HG02885 (cell line): ENCODE data around the gene PAK4.
"Not testable (repeated sequence)": the region's sequence is repeated elsewhere in the genome, so short reads cannot be mapped to it uniquely, and the experiment has no call there.

Source experiments
- ATAC-seq: cut with Tn5 transposase; IDR thresholded peaks from one replicate; pipeline ENCODE4 v1.9.1; 2021; ENCODE audit warnings: mild to moderate bottlenecking; ENCODE audit not compliant: unreplicated experiment, poor library complexity

PAK4 gene

DNA sequence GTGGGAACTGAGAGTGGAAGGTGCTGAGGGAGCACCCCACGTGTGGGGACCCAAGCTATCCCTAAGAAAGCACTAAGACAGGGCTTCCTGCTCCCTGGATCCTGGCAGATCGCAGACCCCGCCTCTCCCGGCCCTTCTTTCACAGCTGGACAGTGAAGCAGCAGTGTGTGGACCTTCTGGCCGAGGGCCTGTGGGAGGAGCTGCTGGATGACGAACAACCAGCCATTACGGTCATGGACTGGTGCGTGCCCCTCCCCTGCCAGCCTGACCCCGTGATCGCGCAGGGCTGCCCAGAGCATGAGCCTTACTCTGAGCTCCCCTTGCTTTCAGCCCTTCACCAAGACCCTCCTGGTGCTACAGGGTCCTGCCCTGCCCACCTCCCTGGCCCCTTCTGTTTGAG, 73.4 kb downstream of the PAK4 start:
- ATAC-seq, result no peak

- no peak for ATAC-seq
Measured at GRCh38 chr19:39200066-39200802, 74.6 kb downstream of the PAK4 start.

- no peak for ATAC-seq
Measured at GRCh38 chr19:39200803-39201115, 75.2 kb downstream of the PAK4 start.

- ATAC-seq, result no peak
Measured at GRCh38 chr19:39202998-39203355, 77.4 kb downstream of the PAK4 start.

GRCh38 chr19:39203372-39204341, 78.1 kb downstream of the PAK4 start, which contains the start of gene SYCN:
Gene SYCN, minus strand, starts transcription at chr19:39204263. Its CDS starts 9 bp downstream, at chr19:39204254.
- no peak for ATAC-seq

DNA sequence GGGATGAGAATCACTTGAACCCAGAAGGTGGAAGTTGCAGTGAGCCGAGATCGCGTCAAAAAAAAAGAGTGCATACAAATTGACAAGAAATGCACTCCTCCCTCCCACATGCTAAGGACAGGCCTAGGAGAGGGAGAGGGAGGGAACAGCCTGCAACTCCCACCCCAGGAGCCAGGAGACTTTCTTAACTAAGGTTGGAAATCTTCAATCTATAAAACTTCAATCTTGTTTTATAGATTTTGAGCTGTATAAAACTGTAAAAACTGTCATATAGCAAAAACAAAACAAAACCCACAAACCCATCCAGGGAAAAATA, 79.8 kb downstream of the PAK4 start:
- ATAC-seq, result no peak

DNA sequence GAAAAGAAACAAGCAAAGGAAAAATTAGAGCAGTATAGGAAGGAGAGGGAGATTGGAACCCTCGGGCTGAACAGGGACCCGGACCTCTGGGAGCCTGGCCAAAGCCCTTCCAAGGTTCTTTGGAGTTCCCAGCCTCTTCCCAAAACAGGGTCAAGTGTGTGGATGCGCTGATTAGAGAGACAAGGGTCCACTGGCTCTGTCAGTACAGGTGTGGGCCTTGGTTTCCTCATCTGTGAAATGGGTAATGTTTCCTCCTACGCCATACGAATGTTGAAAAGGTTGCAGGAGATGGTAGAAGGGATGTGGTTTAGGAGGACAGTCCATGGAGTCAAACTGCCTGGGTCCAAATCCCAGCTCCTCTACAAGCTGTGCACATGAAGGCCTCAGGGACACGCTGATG, 80.5 kb downstream of the PAK4 start:
- ATAC-seq, result no peak

- ATAC-seq, result no peak
Measured at GRCh38 chr19:39207293-39207836, 81.8 kb downstream of the PAK4 start.

DNA sequence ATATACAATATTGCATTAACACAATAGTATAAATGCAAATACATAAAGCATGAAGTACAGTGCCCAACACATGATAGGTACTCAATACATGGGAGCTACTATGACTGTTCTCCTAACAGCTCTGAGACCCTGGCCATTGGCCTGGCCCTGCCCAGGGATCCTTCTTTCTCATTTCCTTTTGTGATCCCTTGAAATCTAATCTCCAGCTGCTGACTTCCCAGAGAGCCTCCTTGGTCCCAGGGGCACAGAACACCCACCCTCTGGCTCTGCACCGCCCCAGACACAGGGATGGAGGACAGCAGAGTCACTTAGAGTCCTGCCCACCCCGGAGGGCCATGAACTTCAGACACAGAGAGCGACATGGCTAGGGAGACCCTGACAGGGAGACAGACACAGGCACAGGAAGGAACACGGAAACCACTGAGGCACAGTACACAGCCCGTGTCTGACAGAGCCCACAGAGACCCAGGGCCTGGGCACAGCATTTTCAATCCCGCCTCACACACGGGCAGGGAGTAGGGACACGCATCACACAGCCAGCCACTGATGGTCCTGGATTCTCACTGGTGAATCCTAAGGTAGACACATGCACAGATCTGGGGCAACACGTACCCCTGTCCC, 82.7 kb downstream of the PAK4 start:
- ATAC-seq, result no peak

DNA sequence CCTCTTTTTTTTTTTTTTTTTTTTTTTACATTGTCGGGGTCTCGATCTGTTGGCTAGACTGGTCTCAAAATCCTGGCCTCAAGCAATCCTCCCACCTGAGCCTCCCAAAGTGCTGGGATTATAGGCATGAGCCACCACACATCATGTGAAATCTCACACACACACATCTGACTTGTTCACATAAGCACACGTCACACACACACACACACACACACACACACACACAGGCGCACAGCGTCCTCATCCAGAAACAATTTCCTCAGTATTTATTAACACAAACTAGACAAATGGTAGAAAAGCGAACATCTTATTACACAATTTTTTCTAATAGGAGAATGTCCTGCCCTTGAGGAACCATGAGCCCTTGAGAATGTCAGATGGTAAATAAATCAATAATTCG, 83.6 kb downstream of the PAK4 start:
- no peak for ATAC-seq

GRCh38 chr19:39211731-39212374, 86.3 kb downstream of the PAK4 start:
- ATAC-seq, result no peak

- no peak for ATAC-seq
Measured at GRCh38 chr19:39212375-39212742, 86.8 kb downstream of the PAK4 start.

- ATAC-seq, result not testable (repeated sequence)
Measured at GRCh38 chr19:39215323-39215722, 89.7 kb downstream of the PAK4 start.

- no peak for ATAC-seq
Measured at GRCh38 chr19:39217094-39217493, 91.5 kb downstream of the PAK4 start.

DNA sequence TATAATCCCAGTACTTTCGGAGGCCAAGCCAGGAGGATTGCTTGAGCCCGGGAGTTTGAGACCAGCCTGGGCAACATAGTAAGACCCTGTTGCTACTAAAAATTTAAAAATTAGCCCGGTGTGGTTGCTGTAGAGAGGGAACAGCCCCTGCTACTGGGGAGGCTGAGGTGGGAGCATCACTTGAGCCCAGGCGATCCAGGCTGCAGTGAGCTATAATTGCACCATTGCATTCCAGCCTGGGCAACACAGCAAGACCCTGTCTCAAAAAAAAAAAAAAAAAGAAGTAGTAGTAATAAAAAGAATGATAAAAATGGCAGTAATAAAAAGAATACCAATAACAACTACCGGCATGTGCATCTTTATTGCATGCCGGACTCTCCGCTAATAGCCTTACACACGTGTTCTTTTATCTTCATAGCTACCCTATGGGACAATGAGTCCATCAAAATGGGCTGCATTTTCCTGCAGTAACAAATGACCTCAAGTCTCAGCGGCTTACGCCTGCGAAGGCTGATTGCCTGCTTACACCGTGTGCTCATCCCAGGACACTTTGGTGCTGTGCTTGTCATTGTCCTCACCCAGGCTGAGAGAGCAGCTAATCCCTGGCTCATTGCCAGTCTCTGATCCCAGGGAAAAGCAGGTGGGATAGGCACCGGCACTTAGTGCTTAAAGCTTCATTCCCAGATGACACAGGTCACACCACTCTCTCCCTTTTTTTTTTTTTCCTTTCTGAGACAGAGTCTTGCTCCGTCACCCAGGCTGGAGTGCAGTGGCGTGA, 92.8 kb downstream of the PAK4 start:
- no peak for ATAC-seq

DNA sequence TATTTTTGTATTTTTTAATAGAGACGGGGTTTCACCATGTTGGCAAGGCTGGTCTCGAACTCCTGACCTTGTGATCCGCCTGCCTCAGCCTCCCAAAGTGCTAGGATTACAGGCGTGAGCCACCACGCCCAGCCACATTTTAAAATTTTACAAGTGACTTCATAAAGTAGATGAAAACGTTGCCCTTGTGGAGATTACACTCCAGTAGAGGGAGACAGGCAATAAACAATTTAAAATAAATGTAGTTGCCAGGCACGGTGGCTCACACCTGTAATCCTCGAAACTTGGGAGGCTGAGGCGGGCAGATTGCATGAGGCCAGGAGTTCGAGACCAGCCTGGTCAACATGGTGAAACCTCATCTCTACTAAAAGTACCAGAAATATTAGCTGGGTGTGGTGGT, 93.5 kb downstream of the PAK4 start:
- not testable (repeated sequence) for ATAC-seq

DNA sequence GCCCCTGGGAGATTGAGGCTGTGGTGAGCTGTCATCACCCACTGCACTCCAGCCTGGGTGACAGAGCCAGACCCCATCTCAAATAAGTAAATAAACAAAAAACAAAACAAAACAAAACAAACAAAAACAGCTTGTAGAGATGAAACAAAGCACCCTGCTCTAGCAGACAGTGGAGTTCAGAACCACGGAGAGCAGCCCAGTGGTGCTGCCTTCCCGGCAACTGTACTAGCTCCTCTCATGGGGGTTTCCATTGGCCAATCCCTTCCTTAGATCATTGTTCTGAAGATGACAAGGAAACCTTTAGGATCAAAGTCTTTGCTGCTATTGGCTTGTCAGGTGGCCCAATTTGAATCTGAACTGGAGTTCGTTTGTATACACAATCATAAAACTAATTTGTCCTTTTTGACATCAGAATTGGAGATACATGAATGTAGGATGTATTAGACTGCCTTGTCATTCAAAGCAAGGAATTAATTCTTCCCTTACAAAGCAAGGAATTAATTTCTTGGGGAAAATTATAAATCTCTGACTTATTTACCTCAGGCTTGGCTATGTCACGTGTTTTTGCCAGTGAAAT, 98.2 kb downstream of the PAK4 start:
- no peak for ATAC-seq

DNA sequence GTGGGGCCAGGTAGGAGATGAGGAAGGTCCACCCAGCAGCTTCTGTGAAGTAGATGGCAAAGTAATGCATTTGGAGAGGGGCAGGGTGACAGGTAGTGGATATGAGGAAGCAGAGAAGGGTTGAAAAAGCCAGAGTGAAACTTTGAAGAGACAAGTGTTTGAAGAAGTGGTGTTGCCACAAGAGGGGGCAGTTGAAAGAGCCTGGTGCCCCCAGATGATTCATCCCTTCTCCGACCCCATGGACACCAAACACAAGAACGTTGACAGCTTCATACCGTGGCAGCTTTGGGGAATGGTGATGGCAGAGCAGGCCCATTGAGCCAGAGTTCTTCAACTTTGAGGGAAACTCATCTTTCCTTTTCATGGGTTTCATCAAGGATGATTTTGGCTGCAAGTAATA, 99.3 kb downstream of the PAK4 start:
- no peak for ATAC-seq
